GM18508 (cell line): Measurements from ENCODE around the gene CCDC97.
"Not testable (repeated sequence)": the region's sequence is repeated elsewhere in the genome, so short reads cannot be mapped to it uniquely, and the experiment has no call there.

Experiments
- ATAC-seq: cut with Tn5 transposase; IDR thresholded peaks from one replicate; pipeline ENCODE4 v1.9.1; 2021; ENCODE audit warnings: moderate number of reproducible peaks; ENCODE audit not compliant: insufficient read depth, unreplicated experiment

Gene CCDC97

GRCh38 chr19:41310033-41310831 lies at the start of gene CCDC97:
Gene CCDC97 (plus strand): TSS chr19:41310172. CDS start chr19:41310311, 139 bp downstream.
- ATAC-seq = peak; percentile 39

GRCh38 chr19:41261474-41262190 lies 48.3 kb upstream of the CCDC97 start:
- ATAC-seq = no peak

GRCh38 chr19:41263042-41263849 lies 46.7 kb upstream of the CCDC97 start:
- ATAC-seq = peak; percentile 2

- peak; percentile 52 for ATAC-seq
Measured at GRCh38 chr19:41263850-41264580, 46.0 kb upstream of the CCDC97 start, which contains the start of gene HNRNPUL1. Gene HNRNPUL1 (plus strand): TSS chr19:41264372. CDS start chr19:41264504, 132 bp downstream.

- no peak for ATAC-seq
Measured at GRCh38 chr19:41264581-41265394, 45.2 kb upstream of the CCDC97 start.

- ATAC-seq = no peak
Measured at GRCh38 chr19:41265395-41266153, 44.4 kb upstream of the CCDC97 start.

GRCh38 chr19:41269055-41269454 lies 40.9 kb upstream of the CCDC97 start:
- no peak for ATAC-seq

- ATAC-seq = no peak
Measured at GRCh38 chr19:41269571-41269970, 40.4 kb upstream of the CCDC97 start.

GRCh38 chr19:41273076-41273475 lies 36.9 kb upstream of the CCDC97 start:
- ATAC-seq = no peak

GRCh38 chr19:41274802-41275201 lies 35.2 kb upstream of the CCDC97 start:
- no peak for ATAC-seq

- no peak for ATAC-seq
Measured at GRCh38 chr19:41276231-41276630, 33.7 kb upstream of the CCDC97 start.

- ATAC-seq = no peak
Measured at GRCh38 chr19:41278478-41278877, 31.5 kb upstream of the CCDC97 start.

- no peak for ATAC-seq
Measured at GRCh38 chr19:41288673-41289530, 21.1 kb upstream of the CCDC97 start.

- not testable (repeated sequence) for ATAC-seq
Measured at GRCh38 chr19:41289814-41290213, 20.2 kb upstream of the CCDC97 start.

GRCh38 chr19:41294393-41294792 lies 15.6 kb upstream of the CCDC97 start:
- ATAC-seq = no peak

- no peak for ATAC-seq
Measured at GRCh38 chr19:41295499-41295898, 14.5 kb upstream of the CCDC97 start.

- no peak for ATAC-seq
Measured at GRCh38 chr19:41296433-41296871, 13.5 kb upstream of the CCDC97 start.
